ENCODE data around the gene KLHL6.

Gene KLHL6

DNA sequence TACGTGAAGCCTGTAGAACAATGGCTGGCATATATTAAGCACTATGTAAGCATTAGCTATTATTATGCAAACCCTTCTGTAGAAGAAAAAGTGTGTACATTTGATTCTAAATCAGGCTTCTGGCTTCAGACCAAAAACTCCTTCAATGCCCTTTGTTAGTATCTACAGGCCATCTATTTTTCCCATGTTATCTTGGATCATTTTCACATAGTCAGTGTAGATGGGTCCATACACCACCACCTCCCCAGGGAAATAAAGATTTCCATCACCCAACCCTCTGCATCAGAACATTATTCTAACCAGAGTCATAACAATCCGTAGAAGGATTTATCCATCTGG lies 8.0 kb upstream of the KLHL6 start:
- DNase-seq: no peak

DNA sequence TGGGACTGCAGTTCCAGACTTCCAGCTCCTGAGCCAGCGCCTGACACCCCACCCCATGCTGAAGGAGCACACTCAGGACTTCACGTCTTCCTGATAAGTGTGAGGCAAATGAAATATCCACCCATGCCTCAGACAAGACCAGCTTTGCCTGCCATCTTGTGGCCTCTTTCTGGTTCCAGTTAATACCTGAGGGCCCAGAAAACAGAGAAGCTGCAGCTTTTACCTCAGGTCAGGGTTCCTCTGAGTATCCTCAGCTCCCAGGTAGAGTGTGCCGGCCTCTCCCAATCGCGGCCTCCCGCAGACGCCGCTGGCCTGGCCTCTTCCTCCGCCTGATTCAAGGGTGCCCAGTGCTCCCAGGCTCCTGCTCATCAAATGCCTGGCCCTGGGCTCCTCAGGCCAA lies 5.1 kb upstream of the KLHL6 start:
- DNase-seq: no peak

GRCh38 chr3:183558495-183558894 lies 3.0 kb upstream of the KLHL6 start:
- DNase-seq: no peak

GRCh38 chr3:183556722-183557121 lies 1.2 kb upstream of the KLHL6 start:
- DNase-seq: no peak

- no peak for DNase-seq
Observed at GRCh38 chr3:183554377-183554776, 1.1 kb downstream of the KLHL6 start.

DNA sequence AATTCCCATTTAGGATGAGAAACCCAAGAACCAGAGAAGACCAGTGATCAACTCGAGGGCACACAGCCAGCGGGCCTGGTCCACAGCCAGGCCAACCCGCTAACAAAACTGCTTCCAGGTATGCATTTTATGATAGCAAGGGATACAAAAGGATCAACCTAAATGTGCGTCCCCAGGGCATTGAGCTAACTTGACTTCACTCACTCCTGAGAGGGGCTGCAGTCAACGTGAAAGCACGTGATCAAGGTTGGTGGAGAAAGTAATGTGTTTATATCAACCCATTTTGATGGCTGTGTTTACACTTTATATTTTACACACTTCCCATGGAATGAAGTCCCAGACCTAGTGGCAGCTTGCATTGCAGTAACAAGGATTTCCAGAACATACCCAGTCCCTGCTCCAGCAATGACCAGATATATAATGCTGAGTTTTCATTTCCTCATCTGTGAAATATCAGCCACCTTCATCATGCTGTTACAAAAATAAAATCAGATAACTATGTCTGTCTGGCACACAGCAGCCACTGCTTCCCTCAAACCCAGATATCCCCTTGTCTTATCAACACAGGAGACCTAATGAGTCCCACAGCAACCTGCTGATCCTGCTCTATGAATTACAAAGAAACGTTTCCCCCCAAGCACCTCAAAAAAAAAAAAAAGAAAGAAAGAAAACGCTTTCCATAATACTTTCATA lies 2.0 kb downstream of the KLHL6 start:
- no peak for DNase-seq

GRCh38 chr3:183551930-183552329 lies 3.6 kb downstream of the KLHL6 start:
- peak; percentile 63 for DNase-seq

- no peak for DNase-seq
Observed at GRCh38 chr3:183548262-183548769, 7.2 kb downstream of the KLHL6 start.

- no peak for DNase-seq
Observed at GRCh38 chr3:183546625-183547024, 8.9 kb downstream of the KLHL6 start.

DNA sequence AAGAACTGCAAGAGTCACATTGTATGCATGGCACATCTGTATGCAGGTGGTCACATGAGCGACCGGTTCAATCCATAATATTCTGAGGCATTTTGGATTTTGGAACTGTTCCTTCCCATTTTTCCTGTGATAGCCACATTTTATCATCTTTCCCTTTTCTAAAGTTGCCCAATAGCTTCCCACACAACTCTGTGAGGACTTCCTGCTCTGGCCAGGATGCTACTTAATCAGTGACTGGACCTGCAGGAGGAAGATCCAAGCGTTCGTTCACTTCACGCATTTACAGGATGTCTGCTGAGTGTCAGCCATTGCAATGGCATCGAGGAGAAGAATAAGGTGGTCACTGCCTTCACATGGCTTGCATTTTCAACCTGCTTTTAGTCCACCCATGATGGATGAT lies 9.8 kb downstream of the KLHL6 start:
- no peak for DNase-seq

GRCh38 chr3:183542355-183542754 lies 13.2 kb downstream of the KLHL6 start:
- no peak for DNase-seq

GRCh38 chr3:183541738-183542137 lies 13.8 kb downstream of the KLHL6 start:
- no peak for DNase-seq

- no peak for DNase-seq
Observed at GRCh38 chr3:183541235-183541655, 14.3 kb downstream of the KLHL6 start.

- DNase-seq: no peak
Observed at GRCh38 chr3:183540501-183541234, 14.8 kb downstream of the KLHL6 start.

- DNase-seq: no peak
Observed at GRCh38 chr3:183539811-183540210, 15.7 kb downstream of the KLHL6 start.

DNA sequence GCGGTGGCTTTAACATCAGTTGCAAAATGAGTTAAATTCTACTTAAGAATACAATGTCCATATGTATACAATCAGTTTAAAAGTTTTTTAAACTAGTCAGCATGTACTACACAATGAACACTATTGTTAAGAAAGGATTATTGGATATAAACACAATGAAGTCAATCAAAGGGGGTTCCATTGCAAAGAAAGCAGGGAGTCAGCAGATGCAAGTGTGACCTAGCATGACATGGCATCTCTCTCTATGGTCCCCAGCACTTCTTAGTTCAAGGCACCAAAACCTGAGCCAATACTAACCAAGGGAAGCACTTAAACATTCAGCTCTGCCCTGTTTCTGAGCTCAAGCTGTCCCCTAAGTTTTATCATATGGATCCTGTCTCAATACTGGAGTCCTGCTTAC lies 17.0 kb downstream of the KLHL6 start:
- DNase-seq: no peak

DNA sequence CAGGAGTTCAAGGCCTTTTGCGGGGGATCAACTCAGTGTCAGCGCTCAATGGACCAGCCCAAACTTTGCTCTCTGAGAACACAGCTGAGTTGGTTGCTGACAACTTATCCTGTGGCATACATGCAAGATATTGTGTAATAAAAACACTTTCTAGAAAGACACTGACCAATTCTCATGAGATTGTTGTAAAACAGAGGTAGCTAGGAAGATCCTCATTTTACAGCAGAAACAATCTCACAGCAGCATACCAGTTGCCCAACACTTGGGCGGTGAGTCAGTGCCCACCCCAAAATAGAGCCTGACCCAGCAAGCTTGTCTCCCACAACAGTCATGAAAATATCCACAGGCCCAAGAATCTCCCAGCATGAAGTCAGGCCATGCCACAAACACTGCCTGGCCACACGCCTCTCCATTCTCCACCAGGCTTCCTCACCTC lies 18.2 kb downstream of the KLHL6 start:
- DNase-seq: no peak

- DNase-seq: no peak
Observed at GRCh38 chr3:183536238-183536880, 19.1 kb downstream of the KLHL6 start.

- no peak for DNase-seq
Observed at GRCh38 chr3:183534249-183534648, 21.3 kb downstream of the KLHL6 start.

GRCh38 chr3:183533412-183534132 lies 21.9 kb downstream of the KLHL6 start:
- no peak for DNase-seq

DNA sequence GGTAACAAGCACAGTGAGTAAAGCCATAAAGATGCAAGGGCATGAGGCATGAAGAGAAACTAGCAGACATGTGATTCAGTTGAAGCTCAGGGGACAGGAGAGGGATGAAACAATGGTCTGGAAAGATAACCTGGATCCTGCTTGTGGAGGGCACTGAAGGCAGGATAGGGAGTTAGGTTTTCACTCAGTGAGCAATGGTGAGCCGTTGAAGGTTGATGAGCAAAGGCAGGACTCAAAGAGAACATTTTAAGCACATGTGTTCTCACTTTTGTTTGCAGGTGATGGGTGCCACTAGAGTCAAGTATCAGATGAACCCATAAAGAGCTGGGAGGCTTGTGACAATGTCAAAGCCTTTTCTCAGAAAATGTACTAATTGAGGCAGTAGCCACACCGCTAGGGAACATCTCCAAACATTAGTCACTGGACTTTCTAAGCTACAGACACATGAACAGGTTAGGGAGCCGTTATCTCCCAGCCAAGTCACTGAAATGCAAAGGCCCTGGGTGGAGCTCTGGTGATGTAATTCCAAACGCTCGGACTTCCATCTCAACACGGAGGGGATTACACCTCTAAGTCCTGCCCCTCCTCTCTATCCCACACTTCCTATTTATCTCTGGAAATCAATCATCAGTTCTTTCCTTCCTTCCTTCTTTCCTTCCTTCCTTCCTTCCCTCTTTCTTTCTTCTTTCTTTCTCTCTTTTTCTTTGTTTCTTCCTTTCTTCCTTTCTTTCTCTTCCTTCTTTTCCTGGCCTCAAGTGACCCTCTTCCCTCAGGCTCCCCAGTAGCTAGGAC lies 22.7 kb downstream of the KLHL6 start:
- no peak for DNase-seq

- no peak for DNase-seq
Observed at GRCh38 chr3:183529717-183530116, 25.8 kb downstream of the KLHL6 start.

Measured in stimulated activated CD4-positive, alpha-beta T cell treated with anti-CD3 and anti-CD28 coated beads, Interleukin-15, amount 100 ng/mL, for 24 hours (primary cell).